ENCODE results near the gene TTLL8. TPM values are rescaled to one million over a fixed set of nuclear protein-coding genes. Genes with fewer than 3 reads are reported as not detected.

The TTLL8 gene
- total RNA-seq, 1 experiment from 2014 or later = not detected

DNA sequence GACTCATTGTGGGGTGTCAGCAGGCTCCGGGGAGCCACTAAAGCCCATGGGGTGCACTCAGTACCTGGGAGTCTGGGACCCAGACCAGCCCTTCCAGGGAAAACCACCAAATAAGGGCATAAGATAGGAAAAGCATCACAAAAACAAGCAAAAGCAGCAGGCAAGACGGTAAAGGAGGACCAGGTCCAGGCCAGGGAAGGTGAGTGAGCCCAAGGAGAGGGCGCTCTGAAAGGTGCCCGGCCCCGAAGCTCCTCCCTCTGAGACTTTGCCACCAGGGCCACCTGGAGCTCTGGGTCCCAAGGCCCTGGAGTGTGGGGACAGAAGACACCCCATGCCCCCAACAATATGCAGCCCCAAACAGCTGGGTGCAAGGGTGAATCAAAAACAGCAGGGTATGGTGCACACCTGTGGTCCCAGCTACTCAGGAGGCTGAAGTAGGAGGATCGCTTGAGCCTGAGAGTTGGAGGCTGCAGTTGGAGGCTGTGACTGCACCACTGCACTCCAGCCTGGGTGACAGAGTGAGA is 40.3 kb downstream of the TTLL8 start (continued):
- TF ChIP-seq REST (IDR thresholded peaks at IDR 0.05; ENCODE audit: low read depth) (no peak), POLR2AphosphoS5 (IDR thresholded peaks at IDR 0.05; ENCODE audit: low read depth, low read length) (no peak), ZFX (IDR thresholded peaks at IDR 0.05) (no peak)
- TF ChIP-seq, protein P1, sequence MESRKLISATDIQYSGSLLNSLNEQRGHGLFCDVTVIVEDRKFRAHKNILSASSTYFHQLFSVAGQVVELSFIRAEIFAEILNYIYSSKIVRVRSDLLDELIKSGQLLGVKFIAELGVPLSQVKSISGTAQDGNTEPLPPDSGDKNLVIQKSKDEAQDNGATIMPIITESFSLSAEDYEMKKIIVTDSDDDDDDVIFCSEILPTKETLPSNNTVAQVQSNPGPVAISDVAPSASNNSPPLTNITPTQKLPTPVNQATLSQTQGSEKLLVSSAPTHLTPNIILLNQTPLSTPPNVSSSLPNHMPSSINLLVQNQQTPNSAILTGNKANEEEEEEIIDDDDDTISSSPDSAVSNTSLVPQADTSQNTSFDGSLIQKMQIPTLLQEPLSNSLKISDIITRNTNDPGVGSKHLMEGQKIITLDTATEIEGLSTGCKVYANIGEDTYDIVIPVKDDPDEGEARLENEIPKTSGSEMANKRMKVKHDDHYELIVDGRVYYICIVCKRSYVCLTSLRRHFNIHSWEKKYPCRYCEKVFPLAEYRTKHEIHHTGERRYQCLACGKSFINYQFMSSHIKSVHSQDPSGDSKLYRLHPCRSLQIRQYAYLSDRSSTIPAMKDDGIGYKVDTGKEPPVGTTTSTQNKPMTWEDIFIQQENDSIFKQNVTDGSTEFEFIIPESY (IDR thresholded peaks at IDR 0.05; ENCODE audit: extremely low read depth, insufficient replicate concordance, low read length) = no peak

- POLR2A ChIA-PET = no interaction called here
- BruUV-seq (replicated peaks) = no TSS peak
- Histone ChIP-seq H3K79me2 (ENCODE audit: insufficient read depth, low read length) (no peaks in the 10 kb centered on the region), H2AFZ (ENCODE audit: low read depth, low read length, poor library complexity, severe bottlenecking) (no peak overlapping the region), H3K9me3 (ENCODE audit: control insufficient read depth in 1 of 2, insufficient read depth in 1 of 2, low read depth in 1 of 2, low read length in 2 of 2) (peaks cover 0 to 6% of the 10 kb centered on the region in 2 experiments; a peak in 1 of 4 replicates), H3K27me3 (ENCODE audit: insufficient read depth, low read length) (no peaks in the 10 kb centered on the region), H3K9ac (ENCODE audit: low read length) (no peak overlapping the region), H4K20me1 (ENCODE audit: insufficient read depth) (no peaks in the 10 kb centered on the region), H3K4me1 (ENCODE audit: control insufficient read depth in 1 of 2, insufficient read depth in 2 of 2, low read length in 2 of 2) (peaks cover 0 to 8% of the 10 kb centered on the region in 2 experiments; a peak in 1 of 4 replicates), H3K27ac (ENCODE audit: low read depth, low read length) (no peak overlapping the region), H3K36me3 (ENCODE audit: control insufficient read depth in 1 of 2, insufficient read depth in 2 of 2, low read length in 2 of 2) (no peaks in the 10 kb centered on the region), H3K9me2 (ENCODE audit: insufficient read depth) (no peaks in the 10 kb centered on the region), H3K4me3 (replicated peaks in 1 of 2; ENCODE audit: low read depth in 1 of 2, low read length in 2 of 2) (no peak overlapping the region), H3K4me2 (ENCODE audit: low read length) (no peak overlapping the region; the same call in 1 of the 2 replicates)
- RAD21 ChIA-PET (ENCODE audit: low non-redundant PET in 1 of 2, low total read pairs in 2 of 2, uncharacterized antibody in 2 of 2, unreplicated experiment in 2 of 2) = no interaction called here
- CTCF ChIA-PET = no interaction called here
- intact Hi-C loops (cut with micrococcal nuclease) = no loop called here
- TF ChIP-seq ZFX (IDR thresholded peaks at IDR 0.05) (no peak), TCF7L2 (IDR thresholded peaks at IDR 0.05; ENCODE audit: borderline replicate concordance, extremely low read depth, insufficient read depth, insufficient read length) (no peak), SIN3A (IDR thresholded peaks at IDR 0.05; ENCODE audit: low read depth) (no peak), CBX3 (IDR thresholded peaks at IDR 0.05; ENCODE audit: low read depth) (no peak), SRF (IDR thresholded peaks at IDR 0.05; ENCODE audit: low read depth) (no peak), RAD21 (IDR thresholded peaks at IDR 0.05; ENCODE audit: low read depth) (no peak), EGR1 (IDR thresholded peaks at IDR 0.05; ENCODE audit: low read depth) (no peak), EZH2 (IDR thresholded peaks at IDR 0.05) (no peak), POLR2A (IDR thresholded peaks at IDR 0.05; ENCODE audit: borderline replicate concordance, extremely low read depth, insufficient read depth, insufficient read length) (no peak), MAX (IDR thresholded peaks at IDR 0.05) (no peak), JUND (IDR thresholded peaks at IDR 0.05) (no peak), POLR2AphosphoS5 (IDR thresholded peaks at IDR 0.05; ENCODE audit: low read depth, low read length) (no peak), YY1 (IDR thresholded peaks at IDR 0.05; ENCODE audit: extremely low read depth, insufficient replicate concordance, low read depth, low read length) (no peak)
- TF ChIP-seq, protein P2, sequence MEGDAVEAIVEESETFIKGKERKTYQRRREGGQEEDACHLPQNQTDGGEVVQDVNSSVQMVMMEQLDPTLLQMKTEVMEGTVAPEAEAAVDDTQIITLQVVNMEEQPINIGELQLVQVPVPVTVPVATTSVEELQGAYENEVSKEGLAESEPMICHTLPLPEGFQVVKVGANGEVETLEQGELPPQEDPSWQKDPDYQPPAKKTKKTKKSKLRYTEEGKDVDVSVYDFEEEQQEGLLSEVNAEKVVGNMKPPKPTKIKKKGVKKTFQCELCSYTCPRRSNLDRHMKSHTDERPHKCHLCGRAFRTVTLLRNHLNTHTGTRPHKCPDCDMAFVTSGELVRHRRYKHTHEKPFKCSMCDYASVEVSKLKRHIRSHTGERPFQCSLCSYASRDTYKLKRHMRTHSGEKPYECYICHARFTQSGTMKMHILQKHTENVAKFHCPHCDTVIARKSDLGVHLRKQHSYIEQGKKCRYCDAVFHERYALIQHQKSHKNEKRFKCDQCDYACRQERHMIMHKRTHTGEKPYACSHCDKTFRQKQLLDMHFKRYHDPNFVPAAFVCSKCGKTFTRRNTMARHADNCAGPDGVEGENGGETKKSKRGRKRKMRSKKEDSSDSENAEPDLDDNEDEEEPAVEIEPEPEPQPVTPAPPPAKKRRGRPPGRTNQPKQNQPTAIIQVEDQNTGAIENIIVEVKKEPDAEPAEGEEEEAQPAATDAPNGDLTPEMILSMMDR (IDR thresholded peaks at IDR 0.05 in 2 of 3, conservative IDR thresholded peaks at IDR 0.05 in 1 of 3; ENCODE audit: borderline replicate concordance in 1 of 3, insufficient read depth in 1 of 3, low read depth in 2 of 3, low read length in 2 of 3) = no peak
- no peak for ATAC-seq
- DNase-seq (ENCODE audit: low read depth, low spot score) = no peak
Observed at GRCh38 chr22:50016988-50017700, 41.0 kb downstream of the TTLL8 start.

All from HCT116 (cell line).